ENCODE data around the gene TEX261. TPM values are rescaled to one million over a fixed set of nuclear protein-coding genes. Genes with fewer than 3 reads are reported as not detected.

The TEX261 gene
- total RNA-seq, 2 donors from 2014 or later = 43.6 to 58.8 TPM

DNA sequence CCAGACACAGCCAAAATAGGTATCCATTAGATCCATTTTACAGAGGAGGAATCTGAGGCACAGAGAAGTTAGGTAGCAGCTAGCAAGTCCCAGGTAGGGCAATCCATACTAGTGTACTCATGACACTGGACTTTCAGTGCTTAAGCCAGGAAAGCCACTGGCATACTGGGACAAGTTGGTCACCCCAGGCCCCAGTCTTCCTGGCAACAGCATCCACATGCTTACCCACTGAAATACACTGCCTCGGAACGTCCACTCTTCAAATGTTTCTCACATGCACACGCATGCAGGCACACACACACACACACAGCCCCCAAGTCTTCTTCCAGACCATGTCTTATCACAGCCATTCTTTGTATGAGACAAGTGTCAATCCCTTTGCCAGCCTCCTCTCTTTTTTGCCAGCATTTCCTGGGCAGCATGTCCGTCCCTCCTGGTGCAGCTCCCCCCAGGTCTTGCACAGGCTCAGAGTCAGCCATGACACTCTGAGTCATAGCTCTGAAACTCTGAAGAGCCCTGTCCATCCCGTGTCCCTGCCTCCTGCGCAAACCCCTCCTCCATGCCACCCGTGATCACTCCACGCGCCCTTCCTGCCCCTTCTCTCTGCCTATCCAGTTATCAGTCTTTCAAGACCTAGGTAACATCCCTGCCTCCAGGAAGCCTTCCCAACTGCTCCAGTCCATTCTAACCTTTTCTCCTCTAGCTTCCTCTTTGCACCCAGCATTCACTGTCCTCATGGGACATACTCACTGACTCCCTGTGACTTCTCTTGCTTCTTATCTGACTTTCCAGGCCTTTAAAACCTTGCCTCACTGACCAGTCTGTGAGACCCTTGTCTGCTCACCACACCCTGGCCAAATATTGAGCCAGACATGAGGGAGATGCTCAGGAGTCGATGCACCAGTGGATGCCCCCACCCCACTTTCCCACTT is 10.9 kb upstream of the TEX261 start:
- intact Hi-C loops (cut with DNase I) = no loop called here
- Histone ChIP-seq H3K27ac (no peak overlapping the region), H3K4me3 (no peak overlapping the region), H3K9me3 (no peaks in the 10 kb centered on the region), H3K9ac (ENCODE audit: low read depth in 2 of 2, low read length in 2 of 2) (no peak overlapping the region), H3K4me1 (no peaks in the 10 kb centered on the region), H3K27me3 (no peaks in the 10 kb centered on the region), H3K36me3 (no peaks in the 10 kb centered on the region)
- no peak for DNase-seq
- TF ChIP-seq, protein P1, sequence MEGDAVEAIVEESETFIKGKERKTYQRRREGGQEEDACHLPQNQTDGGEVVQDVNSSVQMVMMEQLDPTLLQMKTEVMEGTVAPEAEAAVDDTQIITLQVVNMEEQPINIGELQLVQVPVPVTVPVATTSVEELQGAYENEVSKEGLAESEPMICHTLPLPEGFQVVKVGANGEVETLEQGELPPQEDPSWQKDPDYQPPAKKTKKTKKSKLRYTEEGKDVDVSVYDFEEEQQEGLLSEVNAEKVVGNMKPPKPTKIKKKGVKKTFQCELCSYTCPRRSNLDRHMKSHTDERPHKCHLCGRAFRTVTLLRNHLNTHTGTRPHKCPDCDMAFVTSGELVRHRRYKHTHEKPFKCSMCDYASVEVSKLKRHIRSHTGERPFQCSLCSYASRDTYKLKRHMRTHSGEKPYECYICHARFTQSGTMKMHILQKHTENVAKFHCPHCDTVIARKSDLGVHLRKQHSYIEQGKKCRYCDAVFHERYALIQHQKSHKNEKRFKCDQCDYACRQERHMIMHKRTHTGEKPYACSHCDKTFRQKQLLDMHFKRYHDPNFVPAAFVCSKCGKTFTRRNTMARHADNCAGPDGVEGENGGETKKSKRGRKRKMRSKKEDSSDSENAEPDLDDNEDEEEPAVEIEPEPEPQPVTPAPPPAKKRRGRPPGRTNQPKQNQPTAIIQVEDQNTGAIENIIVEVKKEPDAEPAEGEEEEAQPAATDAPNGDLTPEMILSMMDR (IDR thresholded peaks at IDR 0.05) = no peak

DNA sequence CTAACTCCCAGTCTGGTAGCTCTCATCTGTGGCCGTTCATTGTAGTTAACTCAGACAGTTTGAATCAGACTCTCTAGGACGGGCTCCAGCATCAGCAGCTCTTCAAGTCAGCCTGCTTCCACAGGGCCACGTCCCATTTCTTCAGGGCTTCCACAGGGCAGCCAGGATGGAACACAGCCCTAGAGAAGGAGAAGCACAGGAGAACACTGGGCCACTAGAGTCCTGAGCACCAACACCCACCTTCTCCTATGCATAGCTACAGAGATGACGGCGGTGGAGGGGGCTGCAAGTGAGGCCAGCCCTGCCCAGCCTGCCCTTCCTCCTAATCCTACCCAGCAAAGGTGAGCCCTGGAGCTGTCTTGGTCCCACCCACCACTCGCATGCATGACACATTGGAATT is 10.2 kb upstream of the TEX261 start:
- TF ChIP-seq, protein P1 (IDR thresholded peaks at IDR 0.05) = no peak
- Histone ChIP-seq H3K27ac (no peak overlapping the region), H3K36me3 (no peaks in the 10 kb centered on the region), H3K27me3 (no peaks in the 10 kb centered on the region), H3K4me3 (no peak overlapping the region), H3K4me1 (no peaks in the 10 kb centered on the region), H3K9me3 (no peaks in the 10 kb centered on the region), H3K9ac (ENCODE audit: low read depth in 2 of 2, low read length in 2 of 2) (no peak overlapping the region)
- no peak for DNase-seq
- intact Hi-C loops (cut with DNase I) = no loop called here

DNA sequence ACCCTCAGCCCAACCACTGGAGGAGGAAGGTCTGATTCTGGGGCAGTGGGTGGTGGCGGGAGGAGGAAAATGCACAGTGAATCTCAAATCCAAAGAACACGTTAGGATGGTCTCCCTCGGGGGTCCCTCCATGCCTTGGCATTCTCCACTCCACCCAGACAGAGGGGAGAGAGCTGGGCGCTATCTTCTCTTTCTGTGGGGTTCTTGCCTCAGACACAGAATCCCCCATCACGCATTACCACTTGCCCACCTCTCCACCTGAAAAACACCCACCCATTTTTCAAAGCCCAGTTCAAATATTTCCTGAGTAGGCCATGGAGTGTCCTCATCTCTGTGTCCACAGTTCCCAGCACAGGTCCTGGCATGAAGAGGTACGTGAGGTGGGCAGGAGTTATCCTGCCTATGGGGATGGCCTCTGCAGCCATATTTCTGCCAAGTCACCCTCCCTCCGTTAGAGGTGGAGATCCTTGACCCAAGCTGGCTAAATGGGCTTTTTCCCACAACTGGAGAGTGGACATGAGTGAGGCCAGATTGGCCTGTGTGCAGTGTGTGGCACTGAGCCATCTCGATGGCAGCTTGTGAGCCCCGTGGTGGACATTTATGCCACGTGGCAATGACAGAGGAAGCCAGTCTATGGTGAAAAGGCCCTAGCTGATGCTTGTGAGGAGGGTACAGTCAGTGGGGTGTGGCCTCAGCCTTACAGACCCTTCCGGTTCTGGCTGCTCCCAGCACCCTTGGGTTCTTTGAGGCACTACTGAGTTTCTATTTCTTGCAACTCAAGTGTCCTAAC is 9.5 kb upstream of the TEX261 start:
- no peaks in the 10 kb centered on the region for H3K4me1 ChIP-seq
- no peak overlapping the region for H3K4me3 ChIP-seq
- no peak for DNase-seq
- no peak overlapping the region for H3K27ac ChIP-seq
- intact Hi-C loops (cut with DNase I) = no loop called here
- H3K9me3 ChIP-seq = no peaks in the 10 kb centered on the region
- TF ChIP-seq, protein P1 (IDR thresholded peaks at IDR 0.05) = no peak
- no peaks in the 10 kb centered on the region for H3K27me3 ChIP-seq
- no peak overlapping the region for H3K9ac ChIP-seq (ENCODE audit: low read depth in 2 of 2, low read length in 2 of 2)
- no peaks in the 10 kb centered on the region for H3K36me3 ChIP-seq

- H3K27me3 ChIP-seq = no peaks in the 10 kb centered on the region
These were observed 8.7 kb upstream of the TEX261 start for GRCh38 chr2:71003396-71003795.

DNA sequence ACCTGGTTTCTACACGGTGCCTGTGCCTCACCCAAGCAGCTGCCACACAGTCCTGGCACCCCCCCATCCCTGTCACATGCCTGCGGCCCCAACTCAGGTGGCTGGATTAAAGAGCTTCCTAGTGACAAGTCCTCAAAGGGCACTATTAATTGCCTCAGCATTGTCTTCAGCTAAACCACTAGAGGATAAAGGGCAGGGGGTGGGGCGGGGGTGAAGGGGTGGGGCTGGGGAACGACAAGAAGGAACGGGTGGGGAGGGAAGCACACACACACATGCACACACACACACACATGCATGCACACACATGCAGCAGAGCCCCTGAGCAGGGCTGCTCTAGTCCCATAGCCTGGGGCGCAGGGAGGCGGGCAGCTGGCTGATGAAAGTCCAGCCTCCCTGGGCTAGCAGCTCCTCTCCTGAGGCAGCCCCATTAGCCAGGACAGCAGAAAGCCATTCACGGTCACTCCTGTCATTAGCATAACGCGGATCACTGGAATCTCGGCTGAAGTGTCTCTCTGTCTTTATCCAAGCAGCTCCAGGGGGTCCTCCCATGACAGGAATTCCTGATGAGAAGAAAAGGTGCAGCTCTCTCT is 7.4 kb upstream of the TEX261 start:
- H3K36me3 ChIP-seq = no peaks in the 10 kb centered on the region
- TF ChIP-seq, protein P1 (IDR thresholded peaks at IDR 0.05) = no peak
- H3K4me3 ChIP-seq = no peak overlapping the region
- DNase-seq = no peak
- H3K27ac ChIP-seq = no peak overlapping the region
- H3K4me1 ChIP-seq = no peaks in the 10 kb centered on the region
- H3K9ac ChIP-seq (ENCODE audit: low read depth in 2 of 2, low read length in 2 of 2) = no peak overlapping the region
- no peaks in the 10 kb centered on the region for H3K9me3 ChIP-seq
- intact Hi-C loops (cut with DNase I) = no loop called here
- H3K27me3 ChIP-seq = no peaks in the 10 kb centered on the region

More at GRCh38 chr2:71003396-71003795, 8.7 kb upstream of the TEX261 start:
- TF ChIP-seq, protein P1 (IDR thresholded peaks at IDR 0.05) = no peak
- no peaks in the 10 kb centered on the region for H3K9me3 ChIP-seq
- H3K9ac ChIP-seq (ENCODE audit: low read depth in 2 of 2, low read length in 2 of 2) = no peak overlapping the region
- intact Hi-C loops (cut with DNase I) = no loop called here
- no peaks in the 10 kb centered on the region for H3K4me1 ChIP-seq
- H3K27ac ChIP-seq = no peak overlapping the region
- no peak for DNase-seq
- H3K4me3 ChIP-seq = no peak overlapping the region
- no peaks in the 10 kb centered on the region for H3K36me3 ChIP-seq
